Thyroid gland (tissue), 4 donors: ENCODE data around the gene SLC36A2.

Experiments
- CTCF ChIP-seq, 6 experiments: fragments of 200-600 bp in 3 of 6; fragments of 450-650 bp in 3 of 6; sonication (generic) in 3 of 6; IDR thresholded peaks; one replicate each; pipeline ENCODE4 v1.5.1; 2016 to 2019; ENCODE audit warnings: antibody characterized with exemption in 6 of 6, mild to moderate bottlenecking in 2 of 6, inconsistent platforms in 1 of 6, moderate library complexity in 1 of 6
- POLR2A ChIP-seq, 2 donors: fragments of 450-650 bp; IDR thresholded peaks; one replicate each; pipeline ENCODE4 v1.6.1; 2017; ENCODE audit warnings: antibody characterized with exemption in 2 of 2, mild to moderate bottlenecking in 2 of 2, moderate library complexity in 1 of 2

GRCh38 chr5:151293624-151294023, 53.7 kb downstream of the SLC36A2 start:
- no peak for TF ChIP-seq CTCF (IDR thresholded peaks at IDR 0.05)
- TF ChIP-seq POLR2A (IDR thresholded peaks at IDR 0.05) = no peak
